IPS-18c (cell line): ENCODE measurements around the gene NINL.

Experiments used
- H3K4me3 ChIP-seq: 2 replicates; pipeline ENCODE4 v1.7.0; 2013; ENCODE audit warnings: low read depth, mild to moderate bottlenecking, low read length, moderate library complexity; ENCODE audit not compliant: insufficient read depth
- H3K9me3 ChIP-seq: one replicate; pipeline ENCODE4 v1.6.1; 2013; ENCODE audit warnings: mild to moderate bottlenecking, low read length, moderate library complexity; ENCODE audit not compliant: control insufficient read depth, insufficient read depth

NINL gene

DNA sequence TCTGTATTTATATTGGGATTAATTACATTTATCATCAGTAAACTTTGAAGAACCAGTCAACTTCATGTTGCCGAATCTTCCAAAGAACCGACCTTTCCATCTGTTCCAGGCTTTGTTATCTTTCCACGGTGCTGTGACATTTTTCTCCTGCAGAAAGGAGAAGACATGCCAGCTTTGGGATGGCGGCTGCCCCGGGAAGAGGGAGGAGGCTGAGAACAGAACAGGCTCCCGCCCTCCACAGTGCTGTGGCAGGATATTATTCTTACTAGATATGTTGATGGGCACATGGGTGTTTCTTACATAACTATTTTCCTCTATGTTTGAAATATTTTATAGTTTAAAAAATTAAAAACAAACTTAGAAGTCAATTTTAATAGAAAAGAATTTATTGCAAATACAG is 133.0 kb downstream of the NINL start:
- Histone ChIP-seq H3K4me3 (no peak overlapping the region), H3K9me3 (no peaks in the 10 kb centered on the region)

DNA sequence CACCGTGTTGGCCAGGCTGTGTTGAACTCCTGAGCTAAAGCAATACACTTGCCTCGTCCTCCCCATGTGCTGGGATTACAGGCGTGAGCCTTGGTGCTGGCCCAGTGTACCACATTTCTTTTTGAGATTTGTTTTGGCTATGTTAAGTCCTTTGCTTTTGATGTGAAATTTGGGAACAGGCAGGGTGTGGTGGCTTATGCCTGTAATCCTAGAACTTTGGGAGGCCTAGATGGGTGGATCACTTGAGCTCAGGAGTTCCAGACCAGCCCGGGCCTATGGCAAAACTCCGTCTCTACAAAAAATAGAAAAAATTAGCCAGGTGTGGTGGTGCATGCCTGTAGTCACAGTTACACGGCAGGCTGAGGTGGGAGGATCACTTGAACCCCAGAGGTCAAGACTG is 137.7 kb downstream of the NINL start:
- Histone ChIP-seq H3K4me3 (no peak overlapping the region), H3K9me3 (no peaks in the 10 kb centered on the region)

DNA sequence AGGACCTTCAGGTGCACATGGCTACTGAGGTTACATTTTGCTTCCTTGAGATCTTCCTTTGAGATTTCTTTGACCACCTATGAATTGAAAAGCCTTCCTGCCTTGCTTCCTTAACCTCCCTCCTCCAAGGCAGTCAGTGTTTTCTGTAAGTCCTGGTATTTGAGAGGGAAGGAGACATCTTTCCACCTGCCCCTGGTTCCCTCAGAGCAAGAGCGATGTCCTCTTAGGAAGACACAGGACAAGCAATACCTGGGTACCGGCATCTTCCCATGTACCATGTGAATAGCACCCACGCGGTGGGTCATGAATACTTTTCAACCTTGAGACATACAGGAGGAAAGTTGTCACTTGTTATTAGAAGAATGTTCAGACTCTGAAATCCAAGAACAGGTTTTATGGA is 140.8 kb downstream of the NINL start:
- Histone ChIP-seq H3K4me3 (no peak overlapping the region), H3K9me3 (no peaks in the 10 kb centered on the region)

DNA sequence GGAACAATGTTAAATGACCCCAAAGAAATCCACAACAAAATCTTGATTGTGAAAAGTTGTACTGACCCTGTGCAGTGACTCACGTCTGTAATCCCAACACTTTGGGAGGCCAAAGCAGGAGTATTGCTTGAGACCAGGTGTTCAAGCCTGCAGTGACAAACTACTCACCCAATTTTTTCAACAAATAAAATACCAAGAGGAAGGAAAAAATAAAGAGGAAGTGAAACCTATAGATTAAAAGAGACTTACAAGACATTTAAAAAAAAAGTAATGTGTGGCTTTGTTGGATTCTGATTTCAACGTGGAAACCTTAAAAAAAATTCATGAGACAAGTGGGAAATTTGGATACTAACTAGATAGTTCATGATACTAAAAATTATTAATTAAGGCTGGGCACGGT is 146.0 kb downstream of the NINL start:
- Histone ChIP-seq H3K9me3 (no peaks in the 10 kb centered on the region), H3K4me3 (no peak overlapping the region)

DNA sequence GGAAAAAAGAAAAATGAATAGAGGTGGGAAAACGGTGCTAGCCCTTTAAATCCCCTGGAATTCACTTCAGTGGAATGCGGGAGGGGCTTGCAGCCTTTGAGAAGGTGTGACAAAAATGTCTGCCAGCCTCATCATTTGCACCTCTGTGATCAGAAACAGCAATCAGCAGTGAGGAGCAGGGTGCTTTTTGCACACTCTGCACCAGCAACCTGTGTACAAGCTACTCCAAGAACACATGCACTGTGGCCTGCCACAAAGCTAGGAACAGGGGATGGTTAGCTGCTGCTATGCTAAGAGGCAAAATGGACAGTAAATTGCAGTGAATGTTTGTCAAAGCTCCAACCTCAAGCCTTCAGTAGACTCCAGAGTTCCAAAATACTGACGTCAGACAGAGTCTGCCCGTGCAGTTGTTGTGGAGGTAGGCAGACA is 148.2 kb downstream of the NINL start:
- H3K4me3 ChIP-seq: no peak overlapping the region

DNA sequence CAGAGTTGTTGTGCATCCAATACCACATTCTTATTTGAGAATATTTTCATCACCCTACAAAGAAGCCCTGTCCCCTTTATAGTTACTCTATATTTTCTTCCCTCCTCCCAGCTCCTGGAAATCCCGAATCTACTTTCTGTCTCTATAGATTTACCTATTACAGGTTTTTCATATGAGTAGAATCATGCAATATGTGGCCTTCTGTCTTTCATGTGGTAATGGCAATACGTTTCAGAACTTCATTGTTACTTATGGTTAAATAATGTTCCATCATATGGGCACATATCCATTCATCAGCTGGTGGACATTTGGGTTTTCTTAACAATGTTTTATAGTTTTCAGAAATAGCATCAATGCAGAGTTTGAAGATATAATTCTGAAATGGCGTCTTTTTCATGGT is 160.8 kb downstream of the NINL start:
- Histone ChIP-seq H3K4me3 (no peak overlapping the region), H3K9me3 (no peaks in the 10 kb centered on the region)

More for the DNA sequence above, 148.2 kb downstream of the NINL start:
- H3K9me3 ChIP-seq: no peaks in the 10 kb centered on the region

DNA sequence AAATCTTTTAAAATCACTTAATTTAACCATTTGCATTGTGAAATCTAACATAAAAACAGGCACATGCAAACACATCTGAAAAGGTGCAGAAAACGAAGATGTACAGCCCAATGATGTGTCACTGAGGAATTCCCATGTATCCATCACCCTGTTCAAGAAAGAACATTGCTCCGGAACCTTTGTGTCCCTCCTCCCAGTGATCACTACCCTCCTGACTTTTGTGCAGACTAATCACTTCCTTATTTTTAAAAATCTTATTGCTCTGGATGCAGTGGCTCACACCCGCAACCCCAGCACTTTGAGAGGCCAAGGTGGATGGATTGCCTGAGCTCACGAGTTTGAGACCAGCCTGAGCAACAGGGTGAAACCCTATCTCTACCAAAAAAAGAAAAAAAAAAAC is 163.3 kb downstream of the NINL start:
- H3K4me3 ChIP-seq: no peak overlapping the region
- H3K9me3 ChIP-seq: no peaks in the 10 kb centered on the region

DNA sequence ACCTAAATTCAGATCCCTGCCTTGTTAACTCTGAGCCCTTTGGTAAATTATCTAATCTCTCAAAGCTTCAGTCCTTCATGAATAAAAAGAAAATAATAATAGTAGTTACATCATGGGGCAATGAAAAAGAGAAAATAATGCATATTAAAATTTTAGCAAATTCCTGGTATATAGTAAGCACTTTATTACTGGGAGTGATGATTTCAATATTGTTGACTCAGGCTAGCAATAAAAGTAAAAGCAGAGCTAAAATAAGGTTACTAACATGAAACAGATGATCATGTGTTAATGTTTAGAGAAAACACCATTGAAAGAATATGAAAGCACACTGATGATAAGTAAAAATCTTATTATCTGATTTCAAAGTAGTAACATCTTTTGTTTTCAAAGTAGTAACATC is 164.2 kb downstream of the NINL start:
- no peaks in the 10 kb centered on the region for H3K9me3 ChIP-seq
- H3K4me3 ChIP-seq: no peak overlapping the region

DNA sequence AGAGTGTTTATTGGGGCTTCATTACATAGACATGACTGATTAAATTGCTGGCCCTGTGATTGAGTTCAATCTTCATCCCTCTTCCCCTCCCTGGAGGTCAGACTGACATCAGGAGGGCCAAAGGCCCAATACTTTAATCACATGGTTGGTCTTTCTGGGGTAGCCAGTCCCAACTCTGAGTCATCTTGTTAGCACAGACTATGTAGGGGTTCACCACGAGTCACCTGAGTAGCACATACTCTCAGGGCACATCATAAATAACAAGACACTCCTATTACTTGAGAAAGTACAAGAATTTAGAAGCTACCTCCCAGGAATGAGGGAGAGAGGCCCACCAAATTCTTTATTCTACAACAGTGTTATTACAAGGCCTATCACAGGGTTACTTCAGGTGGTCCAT is 166.6 kb downstream of the NINL start:
- no peak overlapping the region for H3K4me3 ChIP-seq
- H3K9me3 ChIP-seq: no peaks in the 10 kb centered on the region

DNA sequence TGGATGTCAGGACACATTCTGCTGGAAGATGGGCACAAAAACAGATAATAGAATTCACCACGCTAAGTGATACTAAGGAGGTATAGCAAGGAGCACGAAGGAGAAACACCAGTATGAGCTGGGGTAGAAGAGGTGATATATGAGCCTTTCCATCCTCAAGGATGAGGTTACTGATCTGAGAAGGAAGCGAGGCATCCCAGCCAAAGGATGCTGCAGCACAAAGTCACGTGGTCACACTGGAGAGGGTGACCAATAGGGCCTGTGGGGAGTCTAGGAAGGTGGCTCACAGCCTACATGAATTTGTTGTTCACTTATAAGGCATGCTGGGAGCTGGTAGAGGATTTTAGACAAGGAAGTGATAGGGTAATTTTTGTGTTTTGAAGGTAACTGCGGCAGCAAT is 176.4 kb downstream of the NINL start:
- Histone ChIP-seq H3K9me3 (no peaks in the 10 kb centered on the region), H3K4me3 (peak overlapping the region; percentile 84; the same call in 1 of the 2 replicates)

DNA sequence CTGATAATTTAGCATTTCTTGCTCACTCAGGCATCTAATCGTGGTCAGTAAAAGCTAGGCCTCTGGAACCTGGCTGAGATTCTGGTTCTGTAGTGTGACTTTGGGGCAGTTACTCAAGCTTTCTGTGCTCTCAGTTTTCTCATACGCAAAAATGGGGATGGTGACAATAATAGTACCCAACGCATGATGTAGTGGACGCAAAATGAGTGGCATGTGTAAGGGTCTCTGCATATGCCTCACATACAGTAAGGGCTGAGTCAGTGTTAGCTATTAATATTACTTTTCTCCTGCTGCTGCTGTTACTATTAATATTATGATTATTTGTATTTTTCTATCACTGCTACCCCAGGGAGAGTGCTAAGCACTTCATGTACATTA is 177.2 kb downstream of the NINL start:
- H3K9me3 ChIP-seq: no peaks in the 10 kb centered on the region

DNA sequence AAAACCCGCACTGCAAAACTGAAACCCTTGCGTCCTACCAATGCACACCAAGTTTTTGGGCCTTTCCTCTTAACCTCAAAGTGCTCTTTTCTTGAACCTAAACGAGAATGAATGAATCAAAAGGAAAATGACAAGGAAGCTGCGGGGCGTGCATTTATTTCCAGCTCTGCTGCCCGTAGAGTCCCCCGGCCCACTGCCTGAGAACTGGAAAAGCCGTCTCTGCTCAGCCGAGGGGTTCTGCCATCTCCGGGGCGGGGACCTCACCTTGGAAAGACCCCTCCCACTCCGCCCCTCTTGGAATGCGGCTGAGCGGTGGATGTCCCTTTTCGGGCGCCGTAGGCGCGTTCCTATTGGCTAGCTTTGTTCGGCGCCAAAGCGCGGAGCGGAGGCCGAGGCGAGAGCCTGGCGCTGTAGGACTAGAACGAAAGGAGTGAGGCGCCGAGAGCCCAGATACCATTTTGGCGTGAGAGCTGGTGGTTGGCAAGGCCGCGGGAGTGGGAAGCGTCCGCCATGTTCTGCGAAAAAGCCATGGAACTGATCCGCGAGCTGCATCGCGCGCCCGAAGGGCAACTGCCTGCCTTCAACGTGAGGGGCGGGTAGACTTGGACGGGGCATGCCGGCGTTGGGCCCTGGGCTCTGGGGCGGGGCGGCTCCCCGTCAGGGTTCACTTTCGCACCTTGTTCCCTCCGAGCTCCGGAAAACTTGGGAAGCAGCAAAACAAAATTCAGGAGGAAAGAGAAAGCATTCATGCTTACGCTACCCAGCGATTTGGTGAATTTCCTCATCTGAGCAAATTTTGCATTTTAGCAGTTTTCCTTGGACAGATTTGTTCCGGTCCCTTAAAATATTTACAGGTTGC is 177.8 kb downstream of the NINL start, which contains the start of gene GINS1:
TSS of gene GINS1 (plus strand) at position 363 of the 859 bp plus-strand sequence. CDS start at position 511, 148 bp downstream.
- Histone ChIP-seq H3K9me3 (peaks cover under 1% of the 10 kb centered on the region), H3K4me3 (peak within 1 kb of the TSS; percentile 84)

More for the DNA sequence above, 177.2 kb downstream of the NINL start:
- H3K4me3 ChIP-seq: peak overlapping the region; percentile 84
